GM18519 (cell line): Measurements from ENCODE around the gene TMEM200B.
"Not testable (repeated sequence)": the region's sequence is repeated elsewhere in the genome, so short reads cannot be mapped to it uniquely, and the experiment has no call there.

Source experiments
- ATAC-seq: cut with Tn5 transposase; IDR thresholded peaks from one replicate; pipeline ENCODE4 v1.9.1; 2021; ENCODE audit warnings: mild to moderate bottlenecking, moderate library complexity; ENCODE audit not compliant: unreplicated experiment, low FRiP score

Gene TMEM200B

DNA sequence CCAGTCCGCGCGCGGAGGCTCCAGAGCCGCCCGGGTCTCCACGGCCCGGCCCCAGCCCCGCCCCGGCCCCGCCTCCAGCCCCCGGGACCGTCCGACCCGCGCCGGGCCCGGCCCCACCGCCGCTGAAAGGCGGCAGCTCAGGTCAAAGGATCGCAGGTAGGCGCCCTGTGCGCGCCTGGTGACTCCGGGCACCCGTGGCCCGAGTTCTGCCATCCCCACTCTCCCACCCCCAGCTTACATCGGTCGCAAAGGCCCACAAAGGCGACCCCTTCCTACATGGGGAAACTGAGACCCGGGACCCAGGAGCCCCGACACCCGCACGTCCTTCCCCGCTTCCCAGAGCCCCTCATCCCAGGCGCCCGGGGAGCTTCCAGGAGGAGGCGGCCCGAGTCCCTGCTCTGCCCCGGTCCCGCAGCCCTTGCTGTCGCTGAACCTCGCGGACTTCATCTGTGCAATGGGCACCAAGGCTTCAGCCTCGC is at the start of gene TMEM200B:
Gene TMEM200B (minus strand): TSS at position 17 of the 479 bp plus-strand sequence. CDS start 2,075 bp downstream, outside the sequence.
- no peak for ATAC-seq

DNA sequence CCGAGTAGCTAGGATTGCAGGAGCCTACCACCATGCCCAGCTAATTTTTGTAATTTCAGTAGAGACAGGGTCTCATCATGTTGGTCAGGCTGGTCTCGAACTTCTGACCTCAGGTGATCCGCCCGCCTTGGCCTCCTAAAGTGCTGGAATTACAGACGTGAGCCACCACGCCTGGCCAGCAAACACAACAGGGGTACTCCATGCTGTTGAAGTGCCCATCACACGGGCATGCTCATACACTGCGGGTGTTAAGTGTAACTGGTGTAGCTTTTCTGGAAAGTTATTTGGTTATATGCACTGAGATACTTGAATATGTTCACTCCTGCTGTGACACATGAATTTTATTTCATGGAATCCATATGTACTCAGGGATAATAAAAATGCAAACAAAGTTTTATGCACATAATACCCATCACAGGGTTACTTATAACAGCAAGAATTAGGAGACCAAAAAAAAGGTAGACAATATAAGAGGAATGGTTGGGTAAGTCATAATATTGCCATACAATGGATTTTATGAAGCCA is 48.8 kb upstream of the TMEM200B start:
- no peak for ATAC-seq

DNA sequence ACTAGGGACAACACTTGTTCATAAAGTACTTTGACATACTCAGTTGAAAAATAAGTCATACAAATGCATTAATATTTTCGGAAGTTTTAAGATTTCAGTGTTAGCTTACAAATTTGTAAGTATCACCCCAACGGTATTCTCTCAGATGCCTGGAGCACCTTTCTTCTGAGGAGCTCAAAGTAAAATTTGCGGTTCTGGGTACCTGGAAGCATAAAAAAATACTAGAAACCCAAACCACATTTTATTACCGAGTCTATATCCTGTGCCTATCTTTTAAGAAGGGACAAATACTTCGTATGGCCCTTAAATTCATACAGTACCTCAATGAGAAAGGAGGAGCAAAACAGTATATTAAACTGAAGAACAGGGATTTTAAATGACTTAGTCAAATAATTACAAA is 47.8 kb upstream of the TMEM200B start:
- no peak for ATAC-seq

GRCh38 chr1:29171089-29171488 is 47.4 kb upstream of the TMEM200B start:
- no peak for ATAC-seq

DNA sequence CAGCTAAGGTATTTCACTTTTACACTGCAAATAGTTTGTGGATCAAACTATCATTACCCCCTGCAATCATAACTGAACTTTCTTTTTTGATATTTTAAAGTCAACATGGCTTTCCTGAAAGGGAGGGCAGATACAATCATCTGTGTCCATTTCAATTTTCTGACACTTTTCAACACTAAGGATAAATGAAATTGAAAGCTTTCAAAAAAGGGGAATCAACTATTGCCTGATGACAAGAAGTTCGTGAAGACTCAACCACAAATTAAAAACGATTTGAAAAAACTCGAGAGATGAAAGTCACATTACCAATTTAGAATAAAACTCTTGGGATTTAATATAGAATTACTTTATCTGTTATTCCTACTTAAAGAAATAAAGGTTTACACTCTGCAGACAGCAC is 46.3 kb upstream of the TMEM200B start:
- ATAC-seq, result no peak

- no peak for ATAC-seq
Observed at GRCh38 chr1:29167904-29168303, 44.2 kb upstream of the TMEM200B start.

DNA sequence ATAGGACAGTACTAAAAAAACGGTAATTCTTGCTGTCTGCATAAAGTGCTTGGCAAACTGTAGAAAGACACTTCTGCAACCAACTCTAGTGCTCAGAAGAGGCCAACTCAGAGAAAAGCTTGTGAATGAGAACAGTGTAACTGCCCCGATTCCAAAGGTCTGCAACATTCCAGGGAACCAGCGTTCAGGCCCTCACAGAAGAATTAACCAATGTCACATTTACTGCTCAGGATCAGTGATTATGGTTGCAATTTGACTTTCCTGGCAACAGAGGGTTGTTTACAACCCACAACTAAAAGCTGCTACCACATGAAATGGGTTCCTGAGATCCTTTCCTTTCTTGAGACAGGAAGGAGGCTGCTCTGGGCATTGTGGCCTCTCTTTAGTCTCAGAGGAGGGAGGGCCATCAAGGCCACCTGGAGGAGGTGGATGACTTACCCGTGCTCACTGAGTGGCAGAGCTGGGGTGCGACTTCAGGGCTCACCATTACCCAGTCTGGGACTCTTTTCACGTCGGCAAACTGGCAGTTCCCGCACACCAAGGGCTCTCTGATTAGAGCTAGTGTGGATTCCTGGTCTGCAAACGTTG is 42.7 kb upstream of the TMEM200B start:
- ATAC-seq, result no peak

DNA sequence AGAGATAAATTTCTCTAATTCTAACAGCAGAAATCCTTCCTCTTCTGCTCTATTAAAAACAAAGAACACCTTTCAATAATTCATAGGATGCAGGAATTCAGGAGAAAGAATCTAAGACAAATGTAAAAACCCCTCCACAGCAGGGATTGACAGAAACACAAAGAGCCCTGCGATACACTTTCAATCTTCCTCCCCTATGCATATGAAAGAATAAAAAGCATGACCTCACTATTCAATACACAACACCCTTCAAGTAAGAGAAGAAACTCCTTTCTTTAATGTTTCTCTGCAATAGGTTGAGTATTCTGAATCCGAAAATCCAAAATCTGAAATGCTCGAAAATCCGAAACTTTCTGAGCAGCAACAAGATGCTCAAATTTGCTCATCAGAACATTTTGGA is 40.9 kb upstream of the TMEM200B start:
- ATAC-seq, result no peak

DNA sequence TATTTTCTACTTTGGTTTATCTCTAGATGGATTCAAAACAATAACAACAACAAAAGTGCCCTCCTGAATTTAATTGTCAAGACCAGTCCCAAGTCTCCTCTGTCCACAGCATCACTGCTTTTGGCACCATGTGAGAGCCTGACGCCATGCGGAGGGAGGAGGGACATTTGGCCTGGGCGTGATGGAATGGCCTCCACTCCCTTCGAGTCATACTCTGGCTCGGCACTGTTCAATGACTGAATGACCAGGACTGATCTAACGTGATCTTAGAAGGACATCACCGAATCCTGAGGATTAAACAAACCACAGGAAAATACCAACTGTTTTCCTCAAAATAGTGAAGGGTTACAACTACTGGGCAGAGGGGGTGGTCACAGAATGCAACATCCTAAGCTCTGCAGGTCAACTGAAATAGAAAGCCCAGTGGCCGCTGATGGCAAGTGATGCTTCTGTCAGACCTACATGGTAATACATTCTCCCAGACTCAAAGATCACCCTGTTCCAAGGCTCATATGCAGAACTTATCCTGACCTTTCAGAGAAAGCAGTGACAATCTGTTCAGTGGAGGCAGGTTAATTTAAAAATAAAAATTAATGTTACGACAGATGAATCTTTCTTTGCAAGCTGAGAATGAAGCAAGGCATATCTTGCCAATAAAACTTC is 38.9 kb upstream of the TMEM200B start:
- no peak for ATAC-seq

GRCh38 chr1:29162025-29162424 is 38.3 kb upstream of the TMEM200B start:
- ATAC-seq, result no peak

DNA sequence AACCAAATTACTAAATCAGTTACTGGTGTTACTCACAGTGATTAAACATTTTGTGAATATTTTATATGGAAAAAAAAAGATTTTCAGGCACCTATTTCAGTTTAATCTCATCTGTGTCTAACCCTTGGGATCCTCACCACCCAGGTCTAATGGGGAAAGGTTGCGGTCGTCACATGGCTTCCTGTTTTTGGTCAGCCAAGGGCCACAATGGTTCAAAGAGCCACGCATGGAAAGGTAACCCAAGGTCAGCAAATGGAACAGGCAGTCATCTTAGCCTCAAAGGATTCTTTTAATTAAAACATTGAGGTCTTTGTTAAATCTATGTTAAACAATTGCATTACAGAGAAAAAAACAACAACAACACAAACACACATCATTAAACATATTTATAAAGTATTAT is 36.1 kb upstream of the TMEM200B start:
- no peak for ATAC-seq

GRCh38 chr1:29157269-29157601 is 33.5 kb upstream of the TMEM200B start:
- no peak for ATAC-seq

DNA sequence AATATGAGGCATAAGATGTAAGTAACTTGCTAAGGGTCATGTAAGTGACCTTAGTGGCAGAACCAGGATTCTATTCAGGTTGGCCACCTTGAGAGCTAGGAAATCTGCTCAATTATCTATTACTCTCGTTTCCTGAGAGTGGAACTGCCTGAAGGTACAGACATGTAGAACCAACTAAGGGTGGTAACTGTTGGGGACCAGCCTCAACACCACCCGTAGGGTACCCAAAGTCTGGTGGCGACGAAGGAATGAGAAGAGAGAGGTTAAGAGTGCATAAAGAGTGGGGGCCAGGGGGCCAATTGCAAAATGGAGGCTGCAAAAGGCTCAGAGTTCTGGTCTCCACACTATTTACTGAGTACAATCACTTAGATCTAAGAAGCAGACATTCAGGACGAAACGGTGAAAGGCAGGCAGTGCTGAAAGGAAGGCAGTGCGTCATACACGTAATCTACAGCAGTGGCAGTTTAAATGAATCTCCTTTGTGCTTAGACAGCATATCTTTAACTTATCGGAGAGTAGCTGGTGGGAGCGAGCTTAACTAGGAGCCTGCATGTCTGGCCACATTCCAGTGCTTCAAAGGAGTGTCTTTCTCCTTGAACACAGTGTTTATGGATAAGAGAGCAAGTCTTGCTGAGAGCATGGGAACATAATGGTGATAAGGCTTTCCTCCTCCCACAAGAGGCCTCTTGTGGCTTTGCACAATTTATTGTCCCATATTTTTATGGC is 33.0 kb upstream of the TMEM200B start:
- no peak for ATAC-seq

DNA sequence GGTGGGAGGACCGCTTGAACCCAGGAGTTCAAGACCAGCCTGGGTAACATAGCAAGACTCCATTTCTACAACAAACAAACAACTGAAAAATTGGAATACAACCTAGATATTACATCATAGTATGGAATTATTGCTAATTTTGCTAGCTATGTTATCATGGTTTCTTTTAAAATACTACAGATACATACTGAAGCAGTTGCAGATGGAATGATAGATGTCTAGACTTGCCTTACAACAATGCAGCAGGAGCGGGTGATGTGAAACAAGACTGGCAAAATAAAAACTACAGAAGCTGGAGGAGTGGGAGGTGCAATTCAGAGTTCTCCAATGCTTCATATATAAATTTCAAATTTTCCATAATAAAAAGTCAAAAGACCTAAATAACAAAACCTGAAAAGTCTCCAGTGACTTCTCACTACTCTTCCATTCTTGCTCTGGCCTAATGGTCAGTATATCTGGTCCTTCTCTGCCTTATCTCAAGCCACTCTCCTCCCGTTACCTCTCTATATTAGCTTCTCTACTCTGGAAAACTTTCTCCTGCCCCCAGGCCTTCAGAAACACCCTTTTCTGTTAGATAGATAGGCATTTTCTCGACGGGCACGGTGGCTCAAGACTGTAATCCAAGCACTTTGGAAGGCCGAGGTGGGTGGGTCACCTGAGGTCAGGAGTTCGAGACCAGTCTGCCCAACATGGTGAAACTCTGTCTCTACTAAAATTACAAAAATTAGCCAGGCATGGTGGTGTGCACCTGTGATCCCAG is 28.5 kb upstream of the TMEM200B start:
- no peak for ATAC-seq

- ATAC-seq, result not testable (repeated sequence)
Observed at GRCh38 chr1:29150346-29150745, 26.6 kb upstream of the TMEM200B start.

DNA sequence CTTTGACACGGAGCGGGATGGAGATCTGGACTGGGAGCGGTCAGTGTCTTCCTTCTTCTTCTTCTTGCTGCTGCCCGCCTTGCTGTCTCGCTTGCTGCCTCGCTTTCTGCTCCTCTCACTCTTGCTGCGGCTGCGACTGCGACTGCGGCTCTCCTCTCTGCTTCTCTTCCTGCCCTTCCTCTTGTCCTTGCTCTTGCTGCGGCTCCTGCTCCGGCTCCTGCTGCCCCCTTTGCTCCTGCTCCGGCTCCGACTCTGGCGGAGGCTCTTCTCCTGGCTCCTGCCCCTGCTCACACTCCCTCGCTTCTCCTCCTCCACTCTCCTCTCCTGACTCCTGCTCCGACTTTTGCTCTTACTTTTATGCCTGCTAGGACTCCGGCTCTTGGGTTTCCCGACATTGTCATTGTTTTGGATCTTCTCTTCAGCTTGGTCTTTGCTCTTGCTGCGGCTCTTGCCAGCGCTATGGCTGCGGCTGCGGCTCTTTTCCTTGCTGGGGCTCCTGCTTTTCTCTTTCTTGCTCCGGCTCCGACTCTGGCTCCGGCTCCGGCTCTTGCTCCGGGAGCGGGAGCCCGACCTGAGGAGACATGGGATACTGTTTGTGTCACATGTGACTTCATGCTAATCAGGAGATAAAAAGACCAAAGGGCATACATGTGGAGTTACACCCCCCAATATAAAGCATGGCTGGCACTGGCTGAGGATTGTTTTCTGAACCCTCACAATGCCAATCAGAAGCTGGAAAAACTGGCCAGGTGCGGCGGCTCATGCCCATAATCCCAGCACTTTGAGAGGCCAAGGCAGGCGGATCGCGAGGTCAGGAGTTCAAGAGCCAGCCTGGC is 25.2 kb upstream of the TMEM200B start:
- ATAC-seq, result no peak

GRCh38 chr1:29145739-29146437 is 22.2 kb upstream of the TMEM200B start:
- ATAC-seq, result no peak

DNA sequence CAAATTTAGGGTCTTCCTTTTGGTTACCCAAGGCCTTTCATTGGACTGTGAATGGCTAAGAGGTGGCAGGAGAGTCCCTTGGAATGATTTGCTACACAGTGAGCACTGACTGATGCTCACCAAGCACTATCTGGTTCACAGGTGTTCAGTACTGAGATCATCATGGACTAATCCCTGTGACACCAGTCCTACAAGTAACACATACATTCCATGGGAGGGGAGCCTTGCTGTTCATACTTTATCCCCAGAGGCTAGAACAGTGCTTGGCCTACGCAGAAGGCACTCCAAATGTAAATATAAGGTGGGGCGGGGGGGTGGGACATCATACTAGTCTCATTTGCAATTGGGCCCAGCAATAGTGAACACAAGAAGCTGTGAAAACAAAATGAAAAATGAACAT is 20.5 kb upstream of the TMEM200B start:
- ATAC-seq, result no peak

GRCh38 chr1:29142714-29143113 is 19.0 kb upstream of the TMEM200B start:
- ATAC-seq, result no peak
